ENCODE results near the gene PGM5.
"Not testable (repeated sequence)": the region's sequence is repeated elsewhere in the genome, so short reads cannot be mapped to it uniquely, and the experiment has no call there.

The PGM5 gene

DNA sequence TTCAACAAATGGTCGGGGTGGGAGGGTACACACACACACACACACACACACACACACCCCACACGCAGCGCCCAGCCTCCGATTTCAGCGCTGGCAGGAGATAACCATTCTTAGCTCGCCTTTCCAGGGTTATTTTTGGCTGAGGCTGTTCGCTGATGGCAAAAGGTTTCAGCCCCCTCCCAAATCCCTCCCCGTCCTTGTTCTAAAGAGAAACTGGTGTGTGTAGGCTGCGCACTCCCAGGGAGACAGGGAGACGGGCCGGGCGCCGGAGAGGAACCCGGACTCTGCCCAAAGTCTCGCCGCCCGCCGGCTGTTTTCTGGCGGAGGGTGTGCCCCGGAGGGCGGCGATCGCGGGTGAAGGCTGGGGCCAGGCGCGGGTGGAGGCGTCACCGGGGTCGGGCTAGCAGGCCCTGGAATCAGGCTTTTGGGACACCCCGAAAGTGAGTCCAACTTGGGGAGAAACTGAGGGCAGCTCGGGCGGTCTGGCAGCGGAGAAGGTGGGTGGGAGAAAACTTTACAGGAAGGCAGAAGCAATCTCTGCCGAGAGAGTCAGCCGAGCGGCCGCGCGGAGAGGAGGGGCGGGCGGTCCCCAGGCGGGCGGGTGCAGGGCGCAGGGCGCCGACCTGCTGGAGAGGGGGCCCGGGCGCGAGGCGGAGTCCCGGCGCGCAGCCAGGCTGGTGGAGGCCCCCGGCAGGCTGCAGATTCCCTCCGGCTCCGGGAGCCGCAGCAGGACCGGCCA is at the start of gene PGM5:
Gene PGM5, plus strand, starts transcription at position 232 of the 739 bp plus-strand sequence. CDS start 517 bp downstream, outside the sequence.
- DNase-seq (ENCODE audit: low read depth): not testable (repeated sequence)

DNA sequence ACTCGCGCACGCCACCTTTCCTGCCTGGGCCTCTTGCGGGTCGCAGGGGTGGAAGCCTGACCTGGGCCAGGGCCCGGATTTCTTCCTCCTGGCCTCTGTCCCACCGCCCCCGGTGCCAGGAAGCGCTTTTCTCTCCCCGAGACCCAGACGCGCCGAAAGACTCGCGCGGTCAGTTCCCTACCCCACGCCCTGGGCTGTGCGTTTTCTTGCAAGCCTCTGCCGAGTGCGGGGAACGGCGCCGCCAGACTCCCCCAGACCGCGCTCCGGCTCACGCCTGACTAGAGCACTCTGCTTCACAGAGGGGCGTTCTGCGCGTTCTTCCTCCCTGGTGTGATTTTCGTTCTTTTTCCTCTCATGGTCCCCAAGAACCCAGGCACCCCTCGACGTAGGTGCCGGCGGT is 49.3 kb upstream of the PGM5 start:
- not testable (repeated sequence) for DNase-seq (ENCODE audit: low read depth)

DNA sequence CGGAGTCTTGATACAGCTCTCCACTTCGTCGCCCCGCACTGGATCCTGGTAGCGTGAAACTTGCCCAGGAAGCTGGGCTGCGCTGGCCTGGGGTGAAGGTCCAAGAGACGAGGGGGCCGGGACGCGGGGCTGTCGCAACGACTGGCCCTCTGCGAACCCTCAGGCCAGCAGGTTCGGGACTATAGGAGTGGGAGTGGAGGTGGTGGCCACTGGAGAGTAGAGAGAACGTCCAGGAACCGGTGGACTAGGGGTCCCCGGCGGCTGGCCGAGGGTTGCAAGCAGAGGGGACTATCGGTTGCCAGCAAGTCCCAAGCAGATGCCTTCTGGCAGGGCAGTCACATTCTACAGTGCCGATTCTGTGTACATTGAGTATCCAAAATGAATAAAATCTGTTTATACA is 48.8 kb upstream of the PGM5 start:
- not testable (repeated sequence) for DNase-seq (ENCODE audit: low read depth)

DNA sequence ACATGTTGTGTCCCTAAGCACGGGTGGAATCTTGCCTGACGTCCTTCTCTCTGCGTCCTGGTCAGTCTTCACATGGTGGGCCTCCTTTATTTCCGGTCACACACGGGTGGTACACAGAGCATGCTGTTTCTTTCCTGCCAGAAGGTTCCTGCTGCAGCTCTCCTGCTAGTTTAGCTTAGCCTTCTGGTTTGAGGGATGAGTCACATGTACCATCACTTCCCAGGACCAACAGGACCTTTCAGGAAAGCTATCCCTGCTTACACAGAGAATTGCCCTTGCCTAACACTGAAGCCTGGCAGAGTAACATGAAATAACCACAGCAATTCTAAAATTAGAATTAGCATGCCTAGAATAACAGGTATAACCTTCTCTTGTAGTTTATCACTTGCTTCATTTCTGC is 45.2 kb upstream of the PGM5 start:
- DNase-seq (ENCODE audit: low read depth): not testable (repeated sequence)

DNA sequence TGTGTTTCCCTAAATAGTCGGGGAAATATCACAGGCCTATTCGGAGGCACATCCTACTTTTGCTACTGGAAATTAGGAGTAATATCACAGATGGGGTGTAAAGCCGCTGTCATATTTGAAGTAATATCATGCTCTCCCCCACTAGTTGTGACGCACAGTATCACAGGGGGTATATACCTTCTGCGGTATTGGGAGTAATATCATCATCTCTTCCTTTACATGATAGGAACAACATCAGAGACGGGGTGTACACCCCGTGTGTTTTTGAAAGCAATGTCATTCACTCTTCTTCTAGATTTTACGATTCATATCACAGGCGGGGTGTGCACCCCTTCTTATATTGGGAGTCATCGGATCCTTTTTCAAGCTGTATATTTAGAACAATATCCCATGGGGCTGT is 38.2 kb upstream of the PGM5 start:
- DNase-seq (ENCODE audit: low read depth): not testable (repeated sequence)

DNA sequence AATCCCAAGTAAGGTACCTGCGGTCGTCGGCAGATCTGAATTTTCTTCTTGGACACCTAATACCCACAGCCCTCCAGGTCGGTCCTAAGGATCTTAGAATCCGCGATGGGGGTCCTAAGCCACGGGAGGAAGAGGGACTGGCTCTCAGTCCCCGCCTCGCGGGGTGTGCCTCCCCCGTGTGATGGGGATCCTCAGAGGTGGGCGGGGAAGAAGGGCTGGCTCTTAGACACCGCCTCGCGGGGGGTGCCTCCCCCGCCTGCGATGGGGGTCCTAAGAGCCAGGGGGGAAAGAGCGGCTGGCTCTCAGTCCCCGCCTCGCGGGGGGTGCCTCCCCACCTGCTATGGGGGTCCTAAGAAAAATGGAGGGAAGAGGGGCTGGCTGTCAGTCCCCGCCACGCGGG is 32.7 kb upstream of the PGM5 start:
- DNase-seq (ENCODE audit: low read depth): not testable (repeated sequence)

DNA sequence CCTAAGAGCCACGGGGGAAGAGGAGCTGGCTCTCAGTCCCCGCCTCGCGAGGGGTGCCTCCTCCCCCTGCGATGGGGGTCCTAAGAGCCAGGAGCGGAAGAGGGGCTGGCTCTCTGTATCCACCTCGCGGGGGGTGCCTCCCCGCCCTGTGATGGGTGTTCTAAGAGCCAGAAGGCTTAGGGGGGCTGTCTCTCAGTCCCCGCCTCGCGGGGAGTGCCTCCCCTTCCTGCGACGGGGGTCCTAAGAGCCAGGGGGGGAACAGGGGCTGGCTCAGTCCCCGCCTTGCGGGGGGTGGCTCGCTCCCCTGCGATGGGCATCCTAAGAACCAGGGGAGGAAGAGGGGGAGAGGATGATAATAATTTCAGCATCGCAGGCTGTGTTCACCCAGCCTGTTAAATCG is 31.9 kb upstream of the PGM5 start:
- DNase-seq (ENCODE audit: low read depth): not testable (repeated sequence)

DNA sequence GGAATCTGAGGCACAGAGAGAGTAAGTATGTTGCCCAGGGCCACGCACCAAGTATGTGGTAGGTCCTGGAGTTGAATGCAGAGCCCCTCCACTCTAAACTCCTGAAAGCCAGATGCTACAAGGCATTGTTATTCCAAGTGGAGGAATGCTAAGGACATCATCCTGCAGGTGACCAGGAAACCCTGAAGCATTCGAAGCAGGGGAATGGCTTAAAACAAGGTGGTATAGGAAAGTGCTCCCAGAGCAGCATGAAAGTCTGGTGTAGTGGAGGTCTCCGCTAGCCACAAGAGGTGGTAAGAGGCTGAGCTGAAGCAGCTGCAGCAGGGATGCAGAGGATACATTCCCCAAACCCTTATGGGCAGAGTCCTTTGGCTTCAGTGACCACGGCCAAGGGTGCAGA is 27.3 kb upstream of the PGM5 start:
- DNase-seq (ENCODE audit: low read depth): not testable (repeated sequence)

DNA sequence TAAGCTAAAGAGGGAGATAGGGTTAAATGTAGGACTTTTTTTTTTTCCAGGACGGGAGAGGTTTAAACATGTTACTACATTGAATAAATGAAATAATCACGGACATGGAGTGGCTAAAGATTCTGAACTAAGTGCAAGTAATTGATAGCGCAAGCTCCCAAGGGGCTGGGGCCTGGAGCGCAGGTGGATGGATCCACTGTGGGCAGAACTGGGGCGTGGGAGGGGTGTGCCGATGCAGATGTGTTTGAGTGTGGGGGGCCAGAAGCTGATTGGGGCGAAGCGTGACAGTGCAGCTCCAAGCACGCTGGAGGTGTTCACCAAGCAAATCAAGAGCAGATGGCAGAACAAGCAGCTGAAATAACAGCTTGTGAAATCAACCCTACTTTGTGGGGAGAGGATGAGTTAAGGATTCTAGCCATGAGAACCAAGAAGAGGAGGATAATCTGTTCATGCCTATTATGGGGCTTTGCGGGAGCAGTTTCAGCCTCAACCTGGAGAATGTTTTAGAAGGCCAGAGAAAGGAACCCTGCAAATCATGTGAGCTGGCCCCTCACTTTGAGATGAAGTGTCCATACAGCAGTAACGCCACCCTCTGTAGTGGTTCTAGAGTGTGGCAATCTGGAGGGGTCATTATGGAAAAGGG is 25.8 kb upstream of the PGM5 start:
- not testable (repeated sequence) for DNase-seq (ENCODE audit: low read depth)

DNA sequence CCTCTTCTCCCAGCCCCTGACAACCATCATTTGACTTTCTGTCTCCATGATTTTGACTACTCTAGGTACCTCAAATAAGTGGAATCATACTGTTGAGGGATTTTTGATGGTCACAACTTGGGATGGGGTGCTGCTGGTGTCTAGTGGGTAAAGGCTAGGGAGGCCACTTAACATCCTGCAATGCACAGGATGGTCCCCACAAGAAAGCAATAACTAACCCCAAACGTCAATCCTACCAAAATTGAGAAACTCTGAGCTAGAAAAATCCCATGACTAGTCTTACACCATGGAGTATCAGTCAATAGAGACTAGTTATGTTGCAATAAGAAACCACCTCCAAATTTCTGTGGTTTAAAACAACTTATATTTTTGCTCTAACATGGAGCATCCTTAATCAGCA is 24.3 kb upstream of the PGM5 start:
- not testable (repeated sequence) for DNase-seq (ENCODE audit: low read depth)

DNA sequence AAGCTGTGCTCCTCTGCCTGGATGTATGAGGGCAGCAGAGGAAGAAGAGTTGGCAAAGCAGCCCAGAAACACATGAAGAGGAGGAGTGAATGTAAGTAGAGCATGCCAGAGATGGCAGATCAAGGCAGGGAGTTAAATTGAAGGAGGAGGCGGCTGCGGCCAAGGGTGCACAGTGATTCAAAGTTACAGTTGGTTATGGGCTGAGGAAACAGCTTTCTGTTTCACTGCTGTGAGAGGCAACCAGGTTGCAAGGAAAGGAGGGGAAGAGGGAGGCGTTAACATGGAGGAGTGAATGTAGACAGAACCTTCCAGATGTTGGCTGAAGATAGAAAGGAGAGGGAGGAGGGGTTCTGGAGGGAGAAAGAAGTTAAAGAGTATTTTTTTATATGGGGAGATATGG is 20.5 kb upstream of the PGM5 start:
- DNase-seq (ENCODE audit: low read depth): not testable (repeated sequence)

DNA sequence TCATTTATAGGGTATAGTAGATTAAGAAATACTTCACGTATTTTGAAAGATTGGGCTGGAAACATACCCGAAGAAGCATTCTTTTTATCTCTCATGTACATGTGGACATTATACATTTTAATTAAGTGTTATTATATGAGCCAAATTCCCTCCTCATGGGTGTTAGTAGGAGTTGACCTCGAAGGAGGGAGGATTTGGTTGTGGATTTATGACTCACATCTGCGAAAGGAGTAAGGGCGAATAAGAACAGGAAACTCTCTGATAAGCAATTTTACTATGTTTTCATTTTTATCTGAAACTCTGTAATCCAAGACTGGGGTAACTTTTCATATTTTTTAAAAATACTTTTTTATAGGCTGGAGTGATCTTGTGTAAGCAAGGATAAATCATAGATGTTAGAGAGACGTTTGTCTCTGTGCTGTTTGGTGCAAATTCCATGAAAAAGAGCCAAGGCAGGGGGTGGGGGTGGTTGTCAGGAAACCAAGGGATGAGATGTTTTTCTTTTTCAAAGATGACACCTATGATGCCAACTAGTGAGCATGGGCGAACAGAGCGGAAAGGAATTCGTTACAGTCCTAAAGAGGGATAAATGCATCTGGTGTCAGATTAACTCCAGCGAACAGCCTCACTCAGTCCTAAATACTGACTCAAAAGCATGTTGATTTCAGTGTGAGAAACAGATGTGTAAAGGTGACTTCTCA is 19.6 kb upstream of the PGM5 start:
- DNase-seq (ENCODE audit: low read depth): not testable (repeated sequence)

DNA sequence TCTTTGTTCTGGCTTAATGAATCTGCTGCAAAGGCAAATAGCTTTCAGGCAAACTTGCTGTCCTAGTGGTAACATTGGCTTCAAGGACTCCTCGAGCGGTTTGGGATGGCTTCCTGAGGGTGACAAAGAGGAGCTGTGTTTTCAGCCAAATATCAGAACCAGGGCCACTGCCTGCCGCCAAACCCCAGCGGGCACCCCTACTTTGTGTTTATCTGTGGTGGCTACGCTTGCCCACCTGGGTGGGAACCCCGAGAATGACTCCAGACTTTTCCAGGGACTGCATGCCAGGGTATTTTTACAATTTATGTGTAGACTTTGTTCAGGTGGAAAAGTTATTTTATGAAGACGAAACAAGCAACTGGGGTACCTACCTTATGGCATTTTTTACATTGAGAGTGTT is 18.4 kb upstream of the PGM5 start:
- DNase-seq (ENCODE audit: low read depth): not testable (repeated sequence)

DNA sequence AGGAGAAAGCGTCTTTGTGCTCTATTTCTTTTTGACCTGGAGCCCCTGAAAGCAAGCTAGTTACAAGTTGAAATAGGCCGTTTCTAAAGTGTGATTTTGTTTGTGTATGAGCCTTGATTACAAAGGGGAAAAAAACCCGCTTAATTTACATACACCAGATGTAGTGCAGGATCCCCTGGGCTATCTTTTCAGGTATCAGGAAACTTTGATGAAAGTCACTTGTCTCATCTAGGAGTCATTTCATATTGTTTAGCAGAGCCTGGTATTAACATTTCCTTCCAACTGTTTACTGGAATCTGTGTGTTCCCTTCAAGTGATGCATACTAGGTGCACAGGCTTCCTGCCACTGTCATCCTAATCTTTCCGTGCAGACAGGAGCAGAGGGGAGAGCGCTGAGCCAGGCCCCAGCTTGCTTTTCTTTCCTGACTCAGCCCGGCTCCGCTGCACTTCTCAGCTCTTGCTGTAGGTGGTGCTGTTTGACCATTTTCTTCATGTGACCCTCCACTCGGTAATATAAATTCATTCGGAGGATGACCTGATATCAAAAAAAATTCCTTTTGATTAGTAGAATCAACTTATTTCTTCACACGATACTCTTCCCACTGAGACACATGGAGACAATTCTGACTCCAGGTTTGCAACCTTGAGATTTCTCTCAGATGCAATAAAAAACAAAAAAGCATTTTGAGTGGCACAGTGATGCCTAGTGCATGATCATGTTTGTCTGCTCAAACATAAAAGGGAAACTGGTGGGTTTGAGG is 14.0 kb upstream of the PGM5 start:
- DNase-seq (ENCODE audit: low read depth): not testable (repeated sequence)

DNA sequence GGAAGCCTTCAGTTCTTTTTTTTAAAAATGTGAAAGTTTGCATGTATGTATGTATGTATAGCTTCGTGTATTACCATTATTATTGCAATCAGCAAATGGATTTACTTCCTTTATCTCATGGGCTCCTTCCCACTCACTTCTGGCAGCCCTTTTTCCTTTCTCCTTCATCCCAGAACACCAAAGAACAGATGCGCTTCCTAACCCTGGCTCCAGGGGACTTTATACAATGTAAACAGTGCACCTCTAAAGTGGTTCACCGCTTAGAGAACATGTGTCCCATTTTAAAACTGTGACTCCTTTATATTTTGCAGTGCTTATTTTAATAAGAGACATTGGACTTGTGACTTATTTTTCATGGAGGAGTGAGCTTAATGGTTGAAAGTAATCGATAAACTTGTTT is 13.2 kb upstream of the PGM5 start:
- not testable (repeated sequence) for DNase-seq (ENCODE audit: low read depth)

DNA sequence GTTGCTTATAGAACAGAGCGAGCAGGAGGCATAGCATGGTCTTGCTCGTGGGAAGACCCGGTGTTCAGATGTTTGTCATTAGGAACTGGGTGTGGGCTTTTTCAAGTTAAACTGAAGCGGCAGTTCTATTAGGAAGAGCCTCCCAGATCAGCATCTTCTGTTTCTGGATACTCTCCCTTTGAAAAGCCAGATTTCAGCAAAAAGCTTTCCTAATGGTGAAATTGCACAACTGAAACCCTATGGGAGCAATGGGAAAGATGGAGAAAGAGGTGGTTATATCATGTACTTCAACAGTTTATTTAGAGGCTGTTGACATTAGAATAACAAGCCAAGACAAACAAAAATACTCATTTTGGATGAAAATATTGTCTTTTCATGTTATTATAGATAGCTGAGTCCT is 12.4 kb upstream of the PGM5 start:
- not testable (repeated sequence) for DNase-seq (ENCODE audit: low read depth)

DNA sequence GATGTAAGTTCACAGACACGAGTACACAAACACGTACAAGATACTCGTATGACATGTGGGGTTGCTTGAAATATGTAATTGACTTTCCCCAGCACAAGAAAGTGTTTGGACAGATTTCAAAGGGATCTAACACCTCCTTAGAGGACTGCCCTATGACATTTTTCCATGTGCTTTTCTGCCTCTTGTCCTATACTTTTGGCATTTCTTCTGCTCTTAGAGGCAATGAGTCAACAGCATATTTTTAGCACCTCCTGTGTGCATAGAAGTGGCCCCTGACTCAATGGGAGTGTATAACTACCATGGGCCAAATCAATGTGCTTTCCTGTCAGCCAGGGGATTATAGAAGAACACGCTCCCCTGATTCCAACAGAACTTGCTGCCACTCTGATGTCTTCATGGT is 4.7 kb upstream of the PGM5 start:
- DNase-seq (ENCODE audit: low read depth): not testable (repeated sequence)

DNA sequence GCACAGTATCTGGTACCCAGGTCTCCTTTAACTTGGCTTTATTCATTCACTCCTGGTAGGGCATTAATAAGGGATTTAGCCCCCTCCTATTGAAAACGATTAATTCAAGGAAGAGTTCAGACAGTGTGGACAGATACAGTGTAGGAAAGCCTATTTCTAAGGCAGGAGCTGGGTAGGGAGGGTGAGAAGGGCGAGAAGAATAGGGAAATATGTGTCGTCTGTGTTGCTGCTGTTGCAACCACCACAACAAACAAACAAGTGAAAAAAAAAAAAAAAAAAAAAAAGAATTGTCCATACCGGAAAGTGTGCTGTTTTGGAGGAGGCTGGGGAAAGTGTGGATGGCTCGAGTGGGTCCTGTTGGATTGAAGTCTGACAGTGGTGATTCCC is 425 bp upstream of the PGM5 start:
- DNase-seq (ENCODE audit: low read depth): not testable (repeated sequence)

DNA sequence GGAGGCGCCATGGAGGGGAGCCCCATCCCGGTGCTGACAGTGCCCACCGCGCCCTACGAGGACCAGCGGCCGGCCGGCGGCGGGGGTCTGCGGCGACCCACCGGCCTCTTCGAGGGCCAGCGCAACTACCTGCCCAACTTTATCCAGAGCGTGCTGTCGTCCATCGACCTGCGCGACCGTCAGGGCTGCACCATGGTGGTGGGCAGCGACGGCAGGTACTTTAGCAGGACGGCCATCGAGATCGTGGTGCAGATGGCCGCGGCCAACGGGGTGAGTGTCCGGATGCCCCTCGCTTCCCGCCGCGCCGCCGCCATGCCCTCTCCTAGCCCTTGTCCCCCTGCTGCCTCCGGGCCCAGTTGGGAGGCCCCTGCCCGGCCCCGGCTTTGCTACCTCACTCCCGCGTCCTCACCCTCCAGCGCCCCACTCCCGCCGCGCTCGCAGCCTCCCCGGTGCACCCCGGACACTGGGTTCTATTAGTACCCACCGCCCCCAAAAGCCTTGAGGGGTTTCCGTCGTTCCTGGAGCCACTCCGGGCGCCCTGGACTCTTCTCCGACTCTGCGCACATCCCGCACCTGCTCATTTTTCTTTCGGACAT is 806 bp downstream of the PGM5 start:
- DNase-seq (ENCODE audit: low read depth): not testable (repeated sequence)

DNA sequence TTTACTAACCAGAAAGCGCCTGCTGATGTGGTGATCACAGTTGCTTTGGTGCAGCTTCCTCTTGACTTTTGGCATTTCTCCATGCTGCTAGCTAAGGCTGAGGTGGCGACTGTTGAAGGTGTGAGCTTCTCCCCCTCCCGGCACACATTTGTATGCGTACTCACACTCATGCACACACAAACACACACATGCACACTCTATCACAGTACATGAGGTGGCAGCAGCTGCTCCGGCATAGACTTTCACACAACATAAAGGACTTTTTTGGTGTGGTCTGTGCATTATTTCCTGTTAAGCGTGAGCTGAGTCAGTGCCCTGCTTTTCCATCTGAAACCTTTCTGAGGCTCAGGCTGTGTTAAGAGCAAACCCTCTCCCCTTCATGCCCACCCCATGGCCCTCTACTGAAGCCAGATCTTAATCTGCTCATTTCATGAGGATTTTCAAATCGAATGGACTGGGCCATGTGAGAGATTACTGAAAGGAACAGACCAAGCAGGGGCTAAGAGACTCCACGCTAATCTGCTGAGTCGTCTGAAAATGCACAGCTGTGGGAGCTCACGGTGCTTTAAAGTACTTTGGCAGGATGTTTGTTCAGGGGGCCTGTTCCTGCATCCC is 10.6 kb downstream of the PGM5 start:
- DNase-seq (ENCODE audit: low read depth): not testable (repeated sequence)

DNA sequence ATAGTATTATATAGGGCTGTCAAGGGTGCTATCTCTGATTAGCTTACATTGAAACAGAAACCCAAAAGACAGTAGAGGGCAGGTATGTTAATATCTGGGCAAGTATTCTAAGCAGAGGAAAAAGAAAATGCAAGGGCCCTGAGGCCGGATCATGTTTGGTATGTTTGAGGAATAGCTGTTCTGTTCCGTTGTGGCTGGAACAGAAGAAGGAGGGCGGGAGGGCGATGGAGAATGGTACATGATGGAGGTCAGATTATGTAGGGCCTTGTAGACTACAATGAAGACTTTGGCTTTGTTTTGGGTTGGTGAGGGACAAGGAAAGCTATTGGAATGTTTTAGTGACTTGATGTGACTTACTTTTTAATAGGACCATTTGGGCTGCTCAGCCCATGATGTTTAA is 19.4 kb downstream of the PGM5 start:
- DNase-seq (ENCODE audit: low read depth): not testable (repeated sequence)

Measured in stimulated activated CD8-positive, alpha-beta memory T cell treated with anti-CD3 and anti-CD28 coated beads, Interleukin-12 subunit alpha, Interleukin-12 subunit beta, amount 100 ng/mL, for 1 hour (primary cell).